ENCODE data around the gene PDZRN4.

Gene PDZRN4

DNA sequence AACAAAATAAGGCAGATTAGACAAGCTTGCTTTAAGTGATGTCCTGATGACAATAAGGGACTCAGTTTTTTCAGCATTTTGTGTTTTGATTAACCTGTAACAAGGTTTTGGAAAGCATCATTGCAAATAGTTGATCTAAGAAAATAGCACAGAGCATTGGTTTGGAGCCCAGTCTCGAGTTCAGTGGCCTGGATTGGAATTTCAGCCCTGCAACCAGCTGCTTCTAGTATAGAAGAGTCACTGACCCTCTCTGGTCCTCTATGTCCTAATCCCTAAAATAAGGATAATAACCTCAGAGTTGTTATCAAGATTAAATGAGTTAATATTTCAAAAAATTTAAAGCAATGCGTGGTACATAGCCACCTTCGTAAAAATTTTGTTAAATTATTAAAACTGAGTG is 25.5 kb downstream of the PDZRN4 start:
- DNase-seq (ENCODE audit: low spot score), result no peak
- H3K27ac ChIP-seq, result peak overlapping the region; percentile 51 to 77
- peak overlapping the region; percentile 56 for H3K4me3 ChIP-seq
- TF ChIP-seq, protein P1, sequence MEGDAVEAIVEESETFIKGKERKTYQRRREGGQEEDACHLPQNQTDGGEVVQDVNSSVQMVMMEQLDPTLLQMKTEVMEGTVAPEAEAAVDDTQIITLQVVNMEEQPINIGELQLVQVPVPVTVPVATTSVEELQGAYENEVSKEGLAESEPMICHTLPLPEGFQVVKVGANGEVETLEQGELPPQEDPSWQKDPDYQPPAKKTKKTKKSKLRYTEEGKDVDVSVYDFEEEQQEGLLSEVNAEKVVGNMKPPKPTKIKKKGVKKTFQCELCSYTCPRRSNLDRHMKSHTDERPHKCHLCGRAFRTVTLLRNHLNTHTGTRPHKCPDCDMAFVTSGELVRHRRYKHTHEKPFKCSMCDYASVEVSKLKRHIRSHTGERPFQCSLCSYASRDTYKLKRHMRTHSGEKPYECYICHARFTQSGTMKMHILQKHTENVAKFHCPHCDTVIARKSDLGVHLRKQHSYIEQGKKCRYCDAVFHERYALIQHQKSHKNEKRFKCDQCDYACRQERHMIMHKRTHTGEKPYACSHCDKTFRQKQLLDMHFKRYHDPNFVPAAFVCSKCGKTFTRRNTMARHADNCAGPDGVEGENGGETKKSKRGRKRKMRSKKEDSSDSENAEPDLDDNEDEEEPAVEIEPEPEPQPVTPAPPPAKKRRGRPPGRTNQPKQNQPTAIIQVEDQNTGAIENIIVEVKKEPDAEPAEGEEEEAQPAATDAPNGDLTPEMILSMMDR (IDR thresholded peaks at IDR 0.05), result no peak

DNA sequence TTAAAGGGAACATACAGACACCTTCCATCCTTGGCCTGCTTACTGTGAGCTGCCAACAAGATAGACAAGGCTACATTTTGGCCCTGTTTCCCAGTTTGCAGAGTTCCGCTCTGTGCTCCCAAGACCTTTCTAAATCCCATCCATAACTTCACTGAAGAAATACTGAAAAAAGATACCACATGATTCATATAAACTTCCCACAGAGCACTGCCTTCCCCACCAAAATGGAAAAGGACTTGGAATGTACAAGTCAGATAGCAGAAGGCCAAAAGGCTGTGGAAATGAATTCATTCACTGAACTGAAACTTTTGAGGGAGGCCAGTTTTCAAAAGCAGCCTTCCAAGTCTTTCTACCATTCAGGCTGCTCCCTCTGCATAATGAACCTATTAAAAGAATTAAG is 29.6 kb downstream of the PDZRN4 start:
- Histone ChIP-seq H3K4me3 (peak overlapping the region; percentile 32), H3K27ac (peak overlapping the region; percentile 54 to 73)
- TF ChIP-seq, protein P1 (IDR thresholded peaks at IDR 0.05), result no peak
- DNase-seq (ENCODE audit: low spot score), result no peak

GRCh38 chr12:41220931-41221330 is 32.8 kb downstream of the PDZRN4 start:
- H3K4me3 ChIP-seq, result no peak overlapping the region
- no peak overlapping the region for H3K27ac ChIP-seq
- TF ChIP-seq, protein P1 (IDR thresholded peaks at IDR 0.05), result no peak
- no peak for DNase-seq (ENCODE audit: low spot score)

- no peak for DNase-seq (ENCODE audit: low spot score)
- H3K4me3 ChIP-seq, result no peak overlapping the region
- TF ChIP-seq, protein P1 (IDR thresholded peaks at IDR 0.05), result no peak
- H3K27ac ChIP-seq, result no peak overlapping the region
Observed at GRCh38 chr12:41221491-41221890, 33.4 kb downstream of the PDZRN4 start.

- no peak for DNase-seq (ENCODE audit: low spot score)
- Histone ChIP-seq H3K27ac (no peak overlapping the region), H3K4me3 (no peak overlapping the region)
- TF ChIP-seq, protein P1 (IDR thresholded peaks at IDR 0.05), result no peak
Observed at GRCh38 chr12:41223600-41223999, 35.5 kb downstream of the PDZRN4 start.

- H3K27ac ChIP-seq, result no peak overlapping the region
- H3K4me3 ChIP-seq, result no peak overlapping the region
- DNase-seq (ENCODE audit: low spot score), result no peak
- TF ChIP-seq, protein P1 (IDR thresholded peaks at IDR 0.05), result no peak
Observed at GRCh38 chr12:41224066-41224465, 35.9 kb downstream of the PDZRN4 start.

- no peak overlapping the region for H3K4me3 ChIP-seq
- TF ChIP-seq, protein P1 (IDR thresholded peaks at IDR 0.05), result no peak
- no peak for DNase-seq (ENCODE audit: low spot score)
- no peak overlapping the region for H3K27ac ChIP-seq
Observed at GRCh38 chr12:41225179-41225578, 37.1 kb downstream of the PDZRN4 start.

Measured in coronary artery (tissue), 2 donors.